A549 (cell line): ENCODE measurements around the gene HTR6. TPM values are rescaled to one million over a fixed set of nuclear protein-coding genes. Genes with fewer than 3 reads are reported as not detected.

Experiments
- ATAC-seq, 2 experiments: fragments of 200-7000 bp in 1 of 2; fragments of >200 bp in 1 of 2; cut with Nextera tagmentation in 1 of 2; cut with Tn5 transposase in 1 of 2; 3 replicates each; pipeline versions ENCODE4 v1.8.0 to v1.9.1; 2018 to 2020; ENCODE audit warnings: mild to moderate bottlenecking in 1 of 2, moderate library complexity in 1 of 2
- CTCF ChIA-PET: fragments of 300-600 bp; sonication (Branson Sonifier 250); formaldehyde crosslinking; extraction: SDS; loops from one replicate; lab custom pipeline; 2021; ENCODE audit warnings: antibody characterized with exemption, inconsistent platforms; lab: Yijun Ruan, JAX
- POLR2A ChIA-PET: fragments of 350-600 bp; formaldehyde crosslinking; extraction: SDS; loops from one replicate; lab custom pipeline; 2021; ENCODE audit warnings: antibody characterized with exemption, inconsistent platforms; lab: Yijun Ruan, JAX
- DNase-seq, 2 experiments: peaks; one replicate each; pipeline versions ENCODE4 v3.0.0 to v3.0.0-alpha.2; 2011 to 2016; ENCODE audit warnings: low read depth in 1 of 2, low spot score in 1 of 2
- FAIRE-seq: peaks from 2 replicates; lab custom pipeline; 2011; peaks lifted over from hg19 to GRCh38; lab: Jason Lieb, UNC
- H3K27ac ChIP-seq, 2 experiments: fragments of >200 bp; sonication (Bioruptor Twin); formaldehyde crosslinking; 3 replicates each; pipeline ENCODE4 v1.5.1; 2016 to 2017
- H3K4me1 ChIP-seq: fragments of >200 bp; sonication (Bioruptor Twin); formaldehyde crosslinking; 3 replicates; pipeline ENCODE4 v1.6.1; 2016
- H3K4me2 ChIP-seq: fragments of >200 bp; sonication (Bioruptor Twin); formaldehyde crosslinking; 3 replicates; pipeline ENCODE4 v1.6.1; 2016
- H3K4me3 ChIP-seq: fragments of >200 bp; sonication (Bioruptor Twin); formaldehyde crosslinking; 3 replicates; pipeline ENCODE4 v1.5.1; 2016
- H3K9me3 ChIP-seq: fragments of >200 bp; sonication (Bioruptor Twin); formaldehyde crosslinking; 3 replicates; pipeline ENCODE4 v1.6.1; 2016
- CBX2 ChIP-seq: fragments of 200-600 bp; sonication (generic); IDR thresholded peaks from 2 replicates; pipeline ENCODE4 v1.6.1; 2016; ENCODE audit warnings: low read depth, mild to moderate bottlenecking, borderline replicate concordance
- EHF ChIP-seq: fragments of 250-450 bp; sonication (Bioruptor Pico); IDR thresholded peaks from 2 replicates; pipeline ENCODE4 v1.5.0; 2020; ENCODE audit warnings: mild to moderate bottlenecking
- EHMT2 ChIP-seq: fragments of 200-600 bp; sonication (generic); IDR thresholded peaks from 2 replicates; pipeline ENCODE4 v1.6.1; 2016; ENCODE audit warnings: antibody characterized with exemption, low read depth, mild to moderate bottlenecking, moderate library complexity
- EP300 ChIP-seq, 2 experiments: fragments of >200 bp; sonication (Bioruptor Twin); formaldehyde crosslinking; IDR thresholded peaks; 2 replicates in 1 of 2; 3 replicates in 1 of 2; pipeline ENCODE4 v1.6.1; 2016 to 2017
- FOSB ChIP-seq: fragments of 250-450 bp; sonication (Bioruptor Pico); IDR thresholded peaks from 2 replicates; pipeline ENCODE4 v1.5.0; 2020; ENCODE audit warnings: mild to moderate bottlenecking, moderate library complexity
- FOXS1 ChIP-seq: fragments of 250-450 bp; sonication (Bioruptor Pico); IDR thresholded peaks from 2 replicates; pipeline ENCODE4 v1.5.0; 2020; ENCODE audit warnings: mild to moderate bottlenecking, moderate library complexity
- HOXA7 ChIP-seq: fragments of 250-450 bp; sonication (Bioruptor Pico); IDR thresholded peaks from 2 replicates; pipeline ENCODE4 v1.5.0; 2020; ENCODE audit warnings: mild to moderate bottlenecking, moderate library complexity
- HOXB5 ChIP-seq: fragments of 250-450 bp; sonication (Bioruptor Pico); IDR thresholded peaks from 2 replicates; pipeline ENCODE4 v1.5.0; 2020; ENCODE audit warnings: mild to moderate bottlenecking, moderate library complexity
- KDM5A ChIP-seq: fragments of 200-600 bp; sonication (generic); IDR thresholded peaks from 2 replicates; pipeline ENCODE4 v1.6.1; 2016; ENCODE audit warnings: antibody characterized with exemption, mild to moderate bottlenecking
- MYC ChIP-seq: IDR thresholded peaks from 2 replicates; pipeline ENCODE4 v1.6.1; 2012; ENCODE audit warnings: mild to moderate bottlenecking, inconsistent platforms, low read length, improper control_type of control experiment, borderline replicate concordance
- NFE2L2 ChIP-seq: fragments of 150-350 bp; conservative IDR thresholded peaks from 2 replicates; pipeline ENCODE4 v1.6.1; 2014; ENCODE audit warnings: low read length
- RAD21 ChIP-seq, 2 experiments: fragments of >200 bp in 1 of 2; sonication (Bioruptor Twin) in 1 of 2; formaldehyde crosslinking in 1 of 2; IDR thresholded peaks in 1 of 2; conservative IDR thresholded peaks in 1 of 2; 2 replicates in 1 of 2; 3 replicates in 1 of 2; pipeline ENCODE4 v1.6.1; 2012 to 2018; ENCODE audit warnings: inconsistent platforms in 1 of 2
- RARB ChIP-seq: fragments of 250-450 bp; sonication (Bioruptor Pico); IDR thresholded peaks from 2 replicates; pipeline ENCODE4 v1.8.0; 2021; ENCODE audit warnings: mild to moderate bottlenecking, moderate library complexity
- RCOR1 ChIP-seq: fragments of 150-350 bp; IDR thresholded peaks from 2 replicates; pipeline ENCODE4 v1.6.1; 2014; ENCODE audit warnings: antibody characterized with exemption, low read length, low read depth
- SMC3 ChIP-seq: fragments of >200 bp; sonication (Bioruptor Twin); formaldehyde crosslinking; IDR thresholded peaks from 3 replicates; pipeline ENCODE4 v1.6.1; 2018; ENCODE audit warnings: inconsistent platforms
- TFCP2L1 ChIP-seq: fragments of 250-450 bp; sonication (Bioruptor Pico); IDR thresholded peaks from 2 replicates; pipeline ENCODE4 v1.5.0; 2021; ENCODE audit warnings: mild to moderate bottlenecking
- ZSCAN20 ChIP-seq: fragments of 250-450 bp; sonication (Bioruptor Pico); IDR thresholded peaks from 2 replicates; pipeline ENCODE4 v1.8.0; 2022; ENCODE audit warnings: mild to moderate bottlenecking, moderate library complexity
- WGBS: methylation state at CpG from one replicate; pipeline ENCODE4 v1.1.6; 2017; ENCODE audit errors: missing lambda C conversion rate; 5-methylcytosine and 5-hydroxymethylcytosine counted together
- polyA plus RNA-seq, 4 experiments: library from polyadenylated mRNA; depleted of rRNA in 3 of 4; stranded (reverse); fragments of >200 nt; fragmentation: RNase III in 1 of 4; extraction: RNeasy Plus Mini Kit Qiagen cat#74134 plus additional on column Dnase treatment in 1 of 4; gene quantifications; 2 replicates in 3 of 4; 3 replicates in 1 of 4; pipeline ENCODE4 v1.2.3, GENCODE V29; 2011 to 2017
- TF ChIP-seq, protein P1 (sequence below): fragments of 450-650 bp; IDR thresholded peaks from 2 replicates; pipeline ENCODE4 v1.6.1; 2014; ENCODE audit warnings: antibody characterized with exemption
- TF ChIP-seq, protein P2 (sequence below): fragments of 150-350 bp; IDR thresholded peaks from 2 replicates; pipeline ENCODE4 v1.6.1; 2014; ENCODE audit warnings: low read depth, mild to moderate bottlenecking, low read length
- TF ChIP-seq, protein P3 (sequence below): fragments of >200 bp; sonication (Bioruptor Twin); formaldehyde crosslinking; IDR thresholded peaks from 3 replicates; pipeline ENCODE4 v1.5.1; 2016
- TF ChIP-seq, protein P4 (sequence below): fragments of >200 bp; sonication (Bioruptor Twin); formaldehyde crosslinking; IDR thresholded peaks from 2 replicates; pipeline ENCODE4 v1.6.1; 2016

Gene HTR6
- polyA plus RNA-seq, 2 of the 4 experiments (the other 2 are of a cell fraction): 0.21 TPM; not detected in 1

DNA sequence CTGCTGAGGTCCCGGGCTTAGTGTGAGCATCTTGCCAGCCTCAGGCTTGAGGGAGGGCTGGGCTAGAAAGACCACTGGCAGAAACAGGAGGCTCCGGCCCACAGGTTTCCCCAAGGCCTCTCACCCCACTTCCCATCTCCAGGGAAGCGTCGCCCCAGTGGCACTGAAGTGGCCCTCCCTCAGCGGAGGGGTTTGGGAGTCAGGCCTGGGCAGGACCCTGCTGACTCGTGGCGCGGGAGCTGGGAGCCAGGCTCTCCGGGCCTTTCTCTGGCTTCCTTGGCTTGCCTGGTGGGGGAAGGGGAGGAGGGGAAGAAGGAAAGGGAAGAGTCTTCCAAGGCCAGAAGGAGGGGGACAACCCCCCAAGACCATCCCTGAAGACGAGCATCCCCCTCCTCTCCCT lies 7.2 kb upstream of the HTR6 start:
- peaks cover 20% of the 10 kb centered on the region for H3K4me1 ChIP-seq
- no peak overlapping the region for H3K27ac ChIP-seq
- 78% methylated on average over 3 of the region's 10 CpGs for WGBS
- FAIRE-seq (no peak), ATAC-seq (no peak), DNase-seq (no peak)
- CTCF ChIA-PET: no interaction called here
- TF ChIP-seq HOXB5 (CRISPR knock-in tag) (no peak), ZSCAN20 (no peak), FOXS1 (CRISPR knock-in tag) (no peak)
- H3K9me3 ChIP-seq: no peaks in the 10 kb centered on the region
- H3K4me3 ChIP-seq: no peak overlapping the region
- POLR2A ChIA-PET: no interaction called here
- no peak overlapping the region for H3K4me2 ChIP-seq

DNA sequence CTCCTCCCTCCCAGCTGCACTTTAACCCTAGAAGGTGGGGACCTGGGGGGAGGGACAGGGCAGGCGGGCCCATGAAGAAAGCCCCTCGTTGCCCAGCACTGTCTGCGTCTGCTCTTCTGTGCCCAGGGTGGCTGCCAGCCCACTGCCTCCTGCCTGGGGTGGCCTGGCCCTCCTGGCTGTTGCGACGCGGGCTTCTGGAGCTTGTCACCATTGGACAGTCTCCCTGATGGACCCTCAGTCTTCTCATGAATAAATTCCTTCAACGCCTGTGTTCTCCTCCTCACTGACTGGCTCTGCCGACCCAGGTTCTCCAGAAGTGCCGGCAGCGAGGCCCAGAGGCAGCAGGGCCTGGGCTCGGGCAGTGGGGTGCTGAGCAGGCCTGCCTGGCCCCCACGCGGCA lies 6.5 kb upstream of the HTR6 start:
- CTCF ChIA-PET: interaction anchor here (0.5 to 4.9 kb wide), 4 partner anchors 9 to 121 kb away, joined by 3 to 45 read pairs (median 3); no protein-coding TSS in a partner anchor
- FAIRE-seq: no peak

DNA sequence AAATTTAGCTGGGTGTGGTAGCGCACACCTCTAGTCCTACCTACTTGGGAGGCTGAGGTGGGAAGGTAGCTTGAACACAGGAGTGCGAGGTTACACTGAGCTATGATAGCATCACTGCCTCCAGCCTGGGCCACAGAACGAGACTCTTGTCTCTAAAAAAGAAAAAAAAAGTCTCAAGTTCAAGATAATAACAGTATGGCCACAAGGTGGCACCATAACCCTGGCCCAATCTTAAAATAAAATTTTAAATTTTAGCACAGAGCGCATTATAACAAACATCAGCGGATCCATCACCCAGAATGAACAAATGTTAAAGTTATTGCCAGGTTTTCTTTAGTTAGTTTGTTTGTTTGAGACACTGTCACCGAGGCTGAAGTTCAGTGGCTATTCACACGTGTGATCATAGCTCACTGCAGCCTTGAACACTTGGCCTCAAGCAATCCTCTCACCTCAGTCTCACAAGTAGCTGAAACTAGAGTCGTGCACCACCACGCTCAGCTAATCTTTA lies 2.9 kb upstream of the HTR6 start:
- FAIRE-seq: no peak
- no peak overlapping the region for H3K4me2 ChIP-seq
- WGBS: 2% methylated on average over 9 of the region's 9 CpGs
- TF ChIP-seq SMC3 (peak; percentile 31; the same call in 1 of the 3 replicates), CBX2 (no peak), EHMT2 (no peak), RAD21 (conservative IDR thresholded peaks at IDR 0.05 in 1 of 2, IDR thresholded peaks at IDR 0.05 in 1 of 2) (peak; percentile 62 to 64), HOXA7 (no peak), MYC (no peak), EP300 (IDR thresholded peaks at IDR 0.05) (no peak), TFCP2L1 (CRISPR knock-in tag) (no peak), EHF (CRISPR knock-in tag) (no peak), KDM5A (no peak)
- TF ChIP-seq, protein P1, sequence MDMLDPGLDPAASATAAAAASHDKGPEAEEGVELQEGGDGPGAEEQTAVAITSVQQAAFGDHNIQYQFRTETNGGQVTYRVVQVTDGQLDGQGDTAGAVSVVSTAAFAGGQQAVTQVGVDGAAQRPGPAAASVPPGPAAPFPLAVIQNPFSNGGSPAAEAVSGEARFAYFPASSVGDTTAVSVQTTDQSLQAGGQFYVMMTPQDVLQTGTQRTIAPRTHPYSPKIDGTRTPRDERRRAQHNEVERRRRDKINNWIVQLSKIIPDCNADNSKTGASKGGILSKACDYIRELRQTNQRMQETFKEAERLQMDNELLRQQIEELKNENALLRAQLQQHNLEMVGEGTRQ: no peak
- TF ChIP-seq, protein P2, sequence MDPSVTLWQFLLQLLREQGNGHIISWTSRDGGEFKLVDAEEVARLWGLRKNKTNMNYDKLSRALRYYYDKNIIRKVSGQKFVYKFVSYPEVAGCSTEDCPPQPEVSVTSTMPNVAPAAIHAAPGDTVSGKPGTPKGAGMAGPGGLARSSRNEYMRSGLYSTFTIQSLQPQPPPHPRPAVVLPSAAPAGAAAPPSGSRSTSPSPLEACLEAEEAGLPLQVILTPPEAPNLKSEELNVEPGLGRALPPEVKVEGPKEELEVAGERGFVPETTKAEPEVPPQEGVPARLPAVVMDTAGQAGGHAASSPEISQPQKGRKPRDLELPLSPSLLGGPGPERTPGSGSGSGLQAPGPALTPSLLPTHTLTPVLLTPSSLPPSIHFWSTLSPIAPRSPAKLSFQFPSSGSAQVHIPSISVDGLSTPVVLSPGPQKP: no peak
- TF ChIP-seq, protein P3, sequence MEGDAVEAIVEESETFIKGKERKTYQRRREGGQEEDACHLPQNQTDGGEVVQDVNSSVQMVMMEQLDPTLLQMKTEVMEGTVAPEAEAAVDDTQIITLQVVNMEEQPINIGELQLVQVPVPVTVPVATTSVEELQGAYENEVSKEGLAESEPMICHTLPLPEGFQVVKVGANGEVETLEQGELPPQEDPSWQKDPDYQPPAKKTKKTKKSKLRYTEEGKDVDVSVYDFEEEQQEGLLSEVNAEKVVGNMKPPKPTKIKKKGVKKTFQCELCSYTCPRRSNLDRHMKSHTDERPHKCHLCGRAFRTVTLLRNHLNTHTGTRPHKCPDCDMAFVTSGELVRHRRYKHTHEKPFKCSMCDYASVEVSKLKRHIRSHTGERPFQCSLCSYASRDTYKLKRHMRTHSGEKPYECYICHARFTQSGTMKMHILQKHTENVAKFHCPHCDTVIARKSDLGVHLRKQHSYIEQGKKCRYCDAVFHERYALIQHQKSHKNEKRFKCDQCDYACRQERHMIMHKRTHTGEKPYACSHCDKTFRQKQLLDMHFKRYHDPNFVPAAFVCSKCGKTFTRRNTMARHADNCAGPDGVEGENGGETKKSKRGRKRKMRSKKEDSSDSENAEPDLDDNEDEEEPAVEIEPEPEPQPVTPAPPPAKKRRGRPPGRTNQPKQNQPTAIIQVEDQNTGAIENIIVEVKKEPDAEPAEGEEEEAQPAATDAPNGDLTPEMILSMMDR: peak; percentile 76
- TF ChIP-seq, protein P4, sequence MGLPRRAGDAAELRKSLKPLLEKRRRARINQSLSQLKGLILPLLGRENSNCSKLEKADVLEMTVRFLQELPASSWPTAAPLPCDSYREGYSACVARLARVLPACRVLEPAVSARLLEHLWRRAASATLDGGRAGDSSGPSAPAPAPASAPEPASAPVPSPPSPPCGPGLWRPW: no peak
- no peaks in the 10 kb centered on the region for H3K9me3 ChIP-seq
- CTCF ChIA-PET: interaction anchor here (0.6 to 4.9 kb wide), 32 partner anchors 8 to 559 kb away, joined by 3 to 45 read pairs (median 4); no protein-coding TSS in a partner anchor
- POLR2A ChIA-PET: no interaction called here
- no peak overlapping the region for H3K27ac ChIP-seq
- peak in 1 of 2 experiments; percentile 35 for DNase-seq
- no peak overlapping the region for H3K4me3 ChIP-seq
- no peak for ATAC-seq
- peaks cover 7% of the 10 kb centered on the region; the same call in 1 of the 3 replicates for H3K4me1 ChIP-seq

More for the DNA sequence above, 6.5 kb upstream of the HTR6 start:
- Histone ChIP-seq H3K27ac (no peak overlapping the region), H3K9me3 (no peaks in the 10 kb centered on the region), H3K4me2 (no peak overlapping the region), H3K4me3 (no peak overlapping the region), H3K4me1 (peaks cover 20% of the 10 kb centered on the region)
- DNase-seq (no peak), ATAC-seq (no peak)
- no peak for TF ChIP-seq RARB (CRISPR knock-in tag)
- no peak for TF ChIP-seq FOSB (CRISPR knock-in tag)
- no peak for TF ChIP-seq HOXB5 (CRISPR knock-in tag)
- no peak for TF ChIP-seq ZSCAN20
- no peak for TF ChIP-seq RCOR1
- no peak for TF ChIP-seq NFE2L2
- 85% methylated on average over 8 of the region's 13 CpGs for WGBS
- POLR2A ChIA-PET: no interaction called here
